H1 (cell line): ENCODE results near the gene TENT4A. TPM values are rescaled to one million over a fixed set of nuclear protein-coding genes. Genes with fewer than 3 reads are reported as not detected.
A peak's percentile ranks its signal among the peaks of the same experiment; 100 is the strongest.

ENCODE experiments used
- CTCF ChIA-PET: fragments of 300-600 bp; sonication (Branson Sonifier 250); formaldehyde crosslinking; loops from one replicate; lab custom pipeline; 2021; ENCODE audit not compliant: partially characterized antibody; lab: Charles Lee
- POLR2A ChIA-PET: fragments of 300-600 bp; sonication (Branson Sonifier 250); formaldehyde crosslinking; loops from one replicate; lab custom pipeline; 2021; ENCODE audit warnings: inconsistent platforms; ENCODE audit not compliant: partially characterized antibody; lab: Charles Lee
- DNase-seq, 2 experiments: peaks; one replicate each; pipeline versions ENCODE4 v3.0.0 to v3.0.0-alpha.2; 2010 to 2022; ENCODE audit warnings: low spot score in 2 of 2, low read depth in 1 of 2, mixed read lengths in 1 of 2
- FAIRE-seq: peaks from 2 replicates; lab custom pipeline; 2011; peaks lifted over from hg19 to GRCh38; lab: Jason Lieb, UNC
- H2AFZ ChIP-seq: 2 replicates; pipeline ENCODE4 v1.8.1; 2012; ENCODE audit warnings: low read length, inconsistent platforms
- H2AK5ac ChIP-seq: 2 replicates; pipeline ENCODE4 v1.6.1; 2013; ENCODE audit warnings: low read depth, low read length
- H2BK120ac ChIP-seq: replicated peaks from 2 replicates; pipeline ENCODE3; 2013; ENCODE audit warnings: low read depth, low read length, inconsistent platforms
- H2BK12ac ChIP-seq: 2 replicates; pipeline ENCODE4 v1.6.1; 2013; ENCODE audit warnings: low read depth, low read length
- H2BK15ac ChIP-seq: 2 replicates; pipeline ENCODE4 v1.6.1; 2013; ENCODE audit warnings: low read length
- H2BK20ac ChIP-seq: 2 replicates; pipeline ENCODE4 v1.6.1; 2013; ENCODE audit warnings: low read length
- H2BK5ac ChIP-seq: 2 replicates; pipeline ENCODE4 v1.6.1; 2013; ENCODE audit warnings: low read depth, low read length
- H3K14ac ChIP-seq: 2 replicates; pipeline ENCODE4 v1.6.1; 2013; ENCODE audit warnings: inconsistent platforms; ENCODE audit not compliant: insufficient read length
- H3K18ac ChIP-seq: 2 replicates; pipeline ENCODE4 v1.6.1; 2013; ENCODE audit warnings: low read length; ENCODE audit errors: extremely low read depth
- H3K23ac ChIP-seq: 2 replicates; pipeline ENCODE4 v1.6.1; 2013; ENCODE audit warnings: inconsistent platforms; ENCODE audit not compliant: insufficient read length
- H3K23me2 ChIP-seq: 2 replicates; pipeline ENCODE4 v1.6.1; 2013; ENCODE audit warnings: low read depth, low read length
- H3K27ac ChIP-seq: 2 replicates; pipeline ENCODE4 v1.6.1; 2011; ENCODE audit warnings: low read depth, low read length, inconsistent platforms
- H3K27me3 ChIP-seq, 4 experiments: replicated peaks in 1 of 4; 1 replicate in 1 of 4; 2 replicates in 3 of 4; pipeline versions ENCODE4 v1.6.1 to v1.8.1; 2011 to 2013; ENCODE audit warnings: low read length in 3 of 4, mild to moderate bottlenecking in 3 of 4, inconsistent platforms in 2 of 4, mixed read lengths in 2 of 4, moderate library complexity in 1 of 4; ENCODE audit not compliant: control insufficient read depth in 3 of 4, insufficient read depth in 3 of 4; ENCODE audit errors: extremely low read depth in 1 of 4
- H3K36me3 ChIP-seq, 4 experiments: 2 replicates each; pipeline versions ENCODE4 v1.6.1 to v1.8.1; 2011 to 2013; ENCODE audit warnings: mild to moderate bottlenecking in 4 of 4, low read length in 3 of 4, moderate library complexity in 2 of 4, control low read depth in 1 of 4, inconsistent platforms in 1 of 4; ENCODE audit not compliant: insufficient read depth in 4 of 4, control insufficient read depth in 2 of 4
- H3K4ac ChIP-seq: replicated peaks from 2 replicates; pipeline ENCODE3; 2013; ENCODE audit warnings: low read length, low read depth, mixed read lengths, inconsistent platforms; ENCODE audit not compliant: insufficient read length
- H3K4me1 ChIP-seq, 4 experiments: replicated peaks in 1 of 4; 1 replicate in 1 of 4; 2 replicates in 3 of 4; pipeline versions ENCODE4 v1.6.1 to v1.8.1; 2011 to 2013; ENCODE audit warnings: low read length in 3 of 4, inconsistent platforms in 2 of 4, mixed read lengths in 1 of 4; ENCODE audit not compliant: insufficient read depth in 4 of 4, control insufficient read depth in 3 of 4
- H3K4me2 ChIP-seq, 2 experiments: 2 replicates each; pipeline versions ENCODE4 v1.6.1 to v1.8.1; 2011 to 2013; ENCODE audit warnings: low read depth in 2 of 2, low read length in 2 of 2, control low read depth in 1 of 2, inconsistent platforms in 1 of 2, mild to moderate bottlenecking in 1 of 2; ENCODE audit not compliant: insufficient read depth in 1 of 2
- H3K4me3 ChIP-seq, 4 experiments: fragments of 200-600, 300-600 bp in 1 of 4; sonication (generic), shearing (Covaris generic), sonication (Bioruptor Twin) in 1 of 4; 2 replicates each; pipeline versions ENCODE4 v1.5.1 to v1.8.1; 2011 to 2016; ENCODE audit warnings: low read length in 4 of 4, low read depth in 3 of 4, control low read depth in 2 of 4, inconsistent platforms in 2 of 4, mild to moderate bottlenecking in 2 of 4, mixed read lengths in 1 of 4, moderate library complexity in 1 of 4; ENCODE audit not compliant: insufficient read depth in 2 of 4; ENCODE audit errors: extremely low read depth in 1 of 4
- H3K56ac ChIP-seq: replicated peaks from 2 replicates; pipeline ENCODE3; 2013; ENCODE audit warnings: low read depth, mild to moderate bottlenecking, mixed read lengths, low read length, inconsistent platforms; ENCODE audit not compliant: insufficient read length
- H3K79me1 ChIP-seq: 2 replicates; pipeline ENCODE4 v1.6.1; 2013; ENCODE audit warnings: low read depth, low read length, control low read depth
- H3K79me2 ChIP-seq, 2 experiments: 2 replicates each; pipeline versions ENCODE4 v1.6.1 to v1.8.1; 2012 to 2013; ENCODE audit warnings: low read length in 2 of 2, mild to moderate bottlenecking in 2 of 2, inconsistent platforms in 1 of 2; ENCODE audit not compliant: insufficient read depth in 2 of 2, control insufficient read depth in 1 of 2
- H3K9ac ChIP-seq, 4 experiments: replicated peaks in 1 of 4; 1 replicate in 1 of 4; 2 replicates in 3 of 4; pipeline versions ENCODE4 v1.6.1 to v1.8.1; 2011 to 2013; ENCODE audit warnings: low read depth in 3 of 4, low read length in 3 of 4, control low read depth in 2 of 4, mild to moderate bottlenecking in 2 of 4, moderate library complexity in 2 of 4, inconsistent platforms in 1 of 4; ENCODE audit errors: extremely low read depth in 1 of 4
- H3K9me3 ChIP-seq, 2 experiments: 2 replicates each; pipeline versions ENCODE4 v1.6.1 to v1.8.1; 2012 to 2013; ENCODE audit warnings: mild to moderate bottlenecking in 2 of 2, moderate library complexity in 2 of 2, control low read depth in 1 of 2, inconsistent platforms in 1 of 2, low read depth in 1 of 2, low read length in 1 of 2, mixed read lengths in 1 of 2; ENCODE audit not compliant: insufficient read depth in 2 of 2
- H4K20me1 ChIP-seq, 2 experiments: replicated peaks in 1 of 2; 2 replicates each; pipeline versions ENCODE3 to v1.8.1; 2011 to 2013; ENCODE audit warnings: inconsistent platforms in 2 of 2, low read length in 2 of 2, mild to moderate bottlenecking in 1 of 2; ENCODE audit not compliant: insufficient read depth in 2 of 2, control insufficient read depth in 1 of 2
- H4K5ac ChIP-seq: 2 replicates; pipeline ENCODE4 v1.6.1; 2013; ENCODE audit warnings: low read length, low read depth, mixed read lengths, inconsistent platforms; ENCODE audit not compliant: insufficient read length
- H4K8ac ChIP-seq: 2 replicates; pipeline ENCODE4 v1.8.0; 2013; ENCODE audit warnings: mild to moderate bottlenecking, moderate library complexity, low read length, inconsistent platforms; ENCODE audit not compliant: insufficient read depth; ENCODE audit errors: extremely low read depth
- H4K91ac ChIP-seq: replicated peaks from 2 replicates; pipeline ENCODE3; 2013; ENCODE audit warnings: low read length, mixed read lengths, inconsistent platforms; ENCODE audit not compliant: insufficient read length
- GABPA ChIP-seq: IDR thresholded peaks from 2 replicates; pipeline ENCODE4 v1.6.1; 2011; ENCODE audit warnings: mild to moderate bottlenecking, low read length, moderate library complexity, borderline replicate concordance; ENCODE audit not compliant: insufficient read depth
- HDAC6 ChIP-seq: IDR thresholded peaks from one replicate; pipeline ENCODE4 v1.7.1; 2012; ENCODE audit warnings: low read depth, mild to moderate bottlenecking, inconsistent platforms, low read length, moderate library complexity
- KDM4A ChIP-seq: IDR thresholded peaks from one replicate; pipeline ENCODE4 v1.7.1; 2012; ENCODE audit warnings: low read depth, mild to moderate bottlenecking, moderate library complexity, low read length, inconsistent platforms; ENCODE audit not compliant: severe bottlenecking
- NANOG ChIP-seq: IDR thresholded peaks from 2 replicates; pipeline ENCODE4 v1.6.1; 2011; ENCODE audit warnings: low read length, low read depth, mild to moderate bottlenecking, inconsistent platforms; ENCODE audit not compliant: insufficient read depth, poor library complexity, severe bottlenecking
- SIRT6 ChIP-seq: IDR thresholded peaks from one replicate; pipeline ENCODE4 v1.7.1; 2012; ENCODE audit warnings: low read length, inconsistent platforms
- SP2 ChIP-seq: IDR thresholded peaks from 2 replicates; pipeline ENCODE4 v1.6.1; 2012; ENCODE audit warnings: mild to moderate bottlenecking, low read length, inconsistent platforms
- TAF7 ChIP-seq: optimal IDR thresholded peaks from 2 replicates; pipeline ENCODE3; 2011; ENCODE audit warnings: low read depth, mild to moderate bottlenecking, inconsistent platforms, low read length, moderate library complexity, borderline replicate concordance
- TCF12 ChIP-seq: IDR thresholded peaks from 2 replicates; pipeline ENCODE4 v1.6.1; 2011; ENCODE audit warnings: low read depth, mild to moderate bottlenecking, low read length
- WGBS, 2 experiments: shearing (Covaris generic) in 1 of 2; methylation state at CpG; one replicate each; pipeline versions ENCODE4 v1.1.6 to v1.1.7; 2013 to 2015; ENCODE audit warnings: low lambda C conversion rate in 2 of 2, mixed read lengths in 2 of 2, inconsistent platforms in 1 of 2, low coverage in 1 of 2, missing lambda C conversion rate in 1 of 2; ENCODE audit not compliant: insufficient replicate concordance in 2 of 2, insufficient coverage in 1 of 2, insufficient read length in 1 of 2; ENCODE audit errors: extremely low coverage in 1 of 2, missing lambda C conversion rate in 1 of 2; 5-methylcytosine and 5-hydroxymethylcytosine counted together
- polyA plus RNA-seq, 7 experiments: library from polyadenylated mRNA; depleted of rRNA in 3 of 7; stranded (reverse) in 5 of 7; unstranded in 2 of 7; fragments of >200 nt in 5 of 7; fragments of 200-250 nt in 2 of 7; gene quantifications; 1 replicate in 5 of 7; 2 replicates in 1 of 7; 4 replicates in 1 of 7; pipeline versions ENCODE4 v1.2.1 to v1.2.3, GENCODE V29; 2011 to 2013; ENCODE audit warnings: missing spikeins in 2 of 7, mixed read lengths in 2 of 7
- total RNA-seq: library from RNA; stranded (reverse); fragmentation: NEBNext Ultra II Directional; extraction: Animal tissue kit (Norgen Biotek cat#: 25700); gene quantifications from 2 replicates; pipeline ENCODE4 v1.2.1, GENCODE V29; 2021
- TF ChIP-seq, protein P1 (sequence below), 3 experiments: IDR thresholded peaks; 1 replicate in 2 of 3; 2 replicates in 1 of 3; pipeline versions ENCODE4 v1.5.1 to v1.6.1; 2011; ENCODE audit warnings: low read length in 3 of 3, mild to moderate bottlenecking in 3 of 3, inconsistent platforms in 2 of 3, low read depth in 1 of 3, moderate library complexity in 1 of 3; ENCODE audit not compliant: insufficient read depth in 1 of 3; ENCODE audit errors: control extremely low read depth in 1 of 3

Gene TENT4A
- total and polyA plus RNA-seq, 2 of the 8 experiments (the other 6 are each of a cell fraction or from before 2014, with no cell fraction given), result 8.9 to 25.1 TPM

DNA sequence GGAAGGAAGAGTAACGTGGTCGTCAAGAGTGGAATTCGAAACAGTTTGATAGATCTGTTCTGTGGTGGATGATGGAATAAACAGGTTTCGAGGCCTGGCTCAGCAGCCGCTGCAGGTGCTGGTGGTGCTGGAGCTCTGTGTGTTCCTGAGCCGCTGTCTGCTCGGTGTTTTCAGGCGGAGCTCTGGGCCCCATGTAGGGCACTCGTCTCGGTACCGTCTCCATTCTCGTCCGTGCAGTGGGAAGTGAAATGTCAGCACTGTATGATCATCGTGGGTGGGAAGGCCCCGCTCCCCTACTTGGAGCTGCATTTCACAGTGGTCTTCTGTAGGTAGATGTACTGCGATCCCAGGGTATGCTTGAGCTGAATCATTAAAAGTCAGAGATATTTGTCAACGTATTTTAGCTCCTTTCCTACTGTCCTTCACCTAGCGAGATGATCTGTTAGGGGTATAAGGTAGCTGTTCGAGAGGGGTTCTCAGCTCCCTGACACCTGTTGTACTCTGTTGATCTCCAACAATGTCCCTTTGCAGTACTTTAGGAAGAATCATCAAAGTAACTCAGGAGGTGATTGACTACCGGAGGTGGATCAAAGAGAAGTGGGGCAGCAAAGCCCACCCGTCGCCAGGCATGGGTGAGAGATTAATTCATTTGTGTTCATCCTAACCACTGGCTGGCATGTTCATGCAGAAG lies 35.9 kb downstream of the TENT4A start:
- FAIRE-seq, result no peak
- CTCF ChIA-PET, result interaction anchor here (0.9 to 1.5 kb wide), 4 partner anchors 14 to 39 kb away, joined by 3 to 5 read pairs (median 3); no protein-coding TSS in a partner anchor
- WGBS, 2 experiments, result 95 to 100% methylated on average over 3 to 22 of the region's 22 CpGs
- TF ChIP-seq SIRT6 (no peak), HDAC6 (no peak), KDM4A (no peak), GABPA (no peak), SP2 (no peak), TCF12 (no peak), TAF7 (no peak), NANOG (no peak)
- TF ChIP-seq, protein P1, sequence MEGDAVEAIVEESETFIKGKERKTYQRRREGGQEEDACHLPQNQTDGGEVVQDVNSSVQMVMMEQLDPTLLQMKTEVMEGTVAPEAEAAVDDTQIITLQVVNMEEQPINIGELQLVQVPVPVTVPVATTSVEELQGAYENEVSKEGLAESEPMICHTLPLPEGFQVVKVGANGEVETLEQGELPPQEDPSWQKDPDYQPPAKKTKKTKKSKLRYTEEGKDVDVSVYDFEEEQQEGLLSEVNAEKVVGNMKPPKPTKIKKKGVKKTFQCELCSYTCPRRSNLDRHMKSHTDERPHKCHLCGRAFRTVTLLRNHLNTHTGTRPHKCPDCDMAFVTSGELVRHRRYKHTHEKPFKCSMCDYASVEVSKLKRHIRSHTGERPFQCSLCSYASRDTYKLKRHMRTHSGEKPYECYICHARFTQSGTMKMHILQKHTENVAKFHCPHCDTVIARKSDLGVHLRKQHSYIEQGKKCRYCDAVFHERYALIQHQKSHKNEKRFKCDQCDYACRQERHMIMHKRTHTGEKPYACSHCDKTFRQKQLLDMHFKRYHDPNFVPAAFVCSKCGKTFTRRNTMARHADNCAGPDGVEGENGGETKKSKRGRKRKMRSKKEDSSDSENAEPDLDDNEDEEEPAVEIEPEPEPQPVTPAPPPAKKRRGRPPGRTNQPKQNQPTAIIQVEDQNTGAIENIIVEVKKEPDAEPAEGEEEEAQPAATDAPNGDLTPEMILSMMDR (IDR thresholded peaks at IDR 0.05; ENCODE audit: control extremely low read depth in 1 of 3, insufficient read depth in 1 of 3, low read depth in 1 of 3, low read length in 3 of 3), result no peak

More for the DNA sequence above, 35.9 kb downstream of the TENT4A start:
- Histone ChIP-seq H3K79me2 (peaks cover 0 to 10% of the 10 kb centered on the region in 2 experiments; a peak in 2 of 4 replicates), H3K56ac (no peak overlapping the region), H2BK5ac (0 out of 2 replicates have a peak overlapping the region, but pooled peaks have one; percentile 19), H3K4me3 (no peak overlapping the region), H4K8ac (no peak overlapping the region), H3K27ac (no peak overlapping the region), H3K4me1 (peaks cover 0 to 3% (median 0%) of the 10 kb centered on the region in 4 experiments; a peak in 3 of 7 replicates), H4K5ac (no peak overlapping the region), H3K14ac (no peak overlapping the region), H3K9me3 (no peaks in the 10 kb centered on the region), H4K20me1 (peaks cover 5 to 19% of the 10 kb centered on the region in 2 experiments), H3K9ac (no peak overlapping the region), H2AK5ac (no peak overlapping the region), H2BK120ac (no peak overlapping the region), H2BK12ac (no peak overlapping the region), H3K23ac (no peak overlapping the region), H3K79me1 (peaks cover 2% of the 10 kb centered on the region; the same call in 1 of the 2 replicates), H2BK15ac (no peak overlapping the region), H3K23me2 (no peaks in the 10 kb centered on the region), H2AFZ (no peak overlapping the region), H3K36me3 (peaks cover 13 to 41% (median 26%) of the 10 kb centered on the region in 4 experiments; a peak in 7 of 8 replicates), H3K4ac (no peak overlapping the region), H3K27me3 (no peaks in the 10 kb centered on the region), H2BK20ac (no peak overlapping the region), H4K91ac (no peak overlapping the region), H3K18ac (no peak overlapping the region), H3K4me2 (no peak overlapping the region)
- DNase-seq, result no peak
- POLR2A ChIA-PET, result interaction anchor here (1.0 to 1.2 kb wide), 2 partner anchors 31 to 118 kb away, joined by 3 to 4 read pairs; no protein-coding TSS in a partner anchor
